ENCODE results near the gene HEBP1.

The HEBP1 gene, protein sequence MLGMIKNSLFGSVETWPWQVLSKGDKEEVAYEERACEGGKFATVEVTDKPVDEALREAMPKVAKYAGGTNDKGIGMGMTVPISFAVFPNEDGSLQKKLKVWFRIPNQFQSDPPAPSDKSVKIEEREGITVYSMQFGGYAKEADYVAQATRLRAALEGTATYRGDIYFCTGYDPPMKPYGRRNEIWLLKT

DNA sequence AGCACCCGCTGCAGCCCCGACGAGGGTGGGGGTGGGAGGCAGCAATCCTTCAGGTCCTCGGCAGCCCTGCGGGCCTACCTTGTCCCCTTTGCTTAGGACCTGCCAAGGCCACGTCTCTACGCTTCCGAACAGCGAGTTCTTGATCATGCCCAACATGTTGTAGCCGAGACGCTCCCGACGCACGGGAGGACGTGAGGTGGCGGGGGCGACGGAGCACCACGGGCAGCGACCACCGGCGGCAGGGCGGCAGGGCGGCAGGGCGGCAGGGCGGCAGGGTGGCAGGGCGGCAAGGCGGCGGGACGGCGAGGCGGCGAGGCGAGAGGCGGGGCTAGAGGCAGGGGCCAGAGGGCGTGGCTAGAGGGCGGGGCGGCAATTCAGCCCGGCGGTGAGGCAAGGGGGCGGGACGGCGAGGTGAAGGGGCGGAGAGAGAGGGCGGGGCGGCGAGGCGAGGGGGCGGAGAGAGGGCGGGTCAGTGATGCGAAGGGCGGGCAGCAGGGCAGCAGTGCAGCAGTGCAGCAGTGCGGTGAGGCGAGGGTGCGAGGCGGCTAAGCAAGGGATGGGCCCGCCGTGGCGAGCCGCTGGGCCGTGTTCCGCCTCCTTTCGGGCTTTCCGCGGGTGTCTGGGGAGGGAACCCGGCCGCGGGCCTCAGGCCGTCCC is at the start of gene HEBP1:
Gene HEBP1, minus strand, starts transcription at position 307 of the 657 bp plus-strand sequence. Its CDS starts 151 bp downstream, at position 156.
- H3K27ac ChIP-seq = peak within 1 kb of the TSS; percentile 84
- TF ChIP-seq, protein P1, sequence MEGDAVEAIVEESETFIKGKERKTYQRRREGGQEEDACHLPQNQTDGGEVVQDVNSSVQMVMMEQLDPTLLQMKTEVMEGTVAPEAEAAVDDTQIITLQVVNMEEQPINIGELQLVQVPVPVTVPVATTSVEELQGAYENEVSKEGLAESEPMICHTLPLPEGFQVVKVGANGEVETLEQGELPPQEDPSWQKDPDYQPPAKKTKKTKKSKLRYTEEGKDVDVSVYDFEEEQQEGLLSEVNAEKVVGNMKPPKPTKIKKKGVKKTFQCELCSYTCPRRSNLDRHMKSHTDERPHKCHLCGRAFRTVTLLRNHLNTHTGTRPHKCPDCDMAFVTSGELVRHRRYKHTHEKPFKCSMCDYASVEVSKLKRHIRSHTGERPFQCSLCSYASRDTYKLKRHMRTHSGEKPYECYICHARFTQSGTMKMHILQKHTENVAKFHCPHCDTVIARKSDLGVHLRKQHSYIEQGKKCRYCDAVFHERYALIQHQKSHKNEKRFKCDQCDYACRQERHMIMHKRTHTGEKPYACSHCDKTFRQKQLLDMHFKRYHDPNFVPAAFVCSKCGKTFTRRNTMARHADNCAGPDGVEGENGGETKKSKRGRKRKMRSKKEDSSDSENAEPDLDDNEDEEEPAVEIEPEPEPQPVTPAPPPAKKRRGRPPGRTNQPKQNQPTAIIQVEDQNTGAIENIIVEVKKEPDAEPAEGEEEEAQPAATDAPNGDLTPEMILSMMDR (conservative IDR thresholded peaks at IDR 0.05; ENCODE audit: low read depth) = no peak
- ChIA-PET CTCF (no interaction called here), POLR2A (ENCODE audit: low non-redundant PET) (no interaction called here)
- peak; percentile 96 for DNase-seq (ENCODE audit: low spot score)

DNA sequence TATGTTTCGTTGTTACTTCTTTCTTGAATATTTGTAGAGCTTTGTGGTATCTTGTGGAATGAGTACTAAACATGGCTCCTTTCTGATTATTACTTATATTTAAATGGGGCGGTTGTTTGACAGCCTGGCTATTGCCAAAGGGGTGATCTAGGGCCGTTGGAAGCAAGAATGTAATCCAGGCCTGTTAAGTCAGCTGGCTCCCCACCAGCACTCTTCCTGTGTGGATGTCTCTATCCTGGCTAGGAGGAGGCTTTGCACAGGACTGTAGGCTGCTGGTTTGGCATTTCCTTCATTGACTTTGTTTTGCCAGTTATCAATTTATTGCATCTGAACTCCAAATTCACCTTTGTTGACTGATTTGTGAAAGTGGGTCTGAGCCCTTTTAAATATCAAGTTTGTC is 49.8 kb upstream of the HEBP1 start:
- TF ChIP-seq, protein P1 (conservative IDR thresholded peaks at IDR 0.05; ENCODE audit: low read depth) = no peak
- CTCF ChIA-PET = no interaction called here
- POLR2A ChIA-PET (ENCODE audit: low non-redundant PET) = no interaction called here
- H3K27ac ChIP-seq = no peak overlapping the region
- no peak for DNase-seq (ENCODE audit: low spot score)

DNA sequence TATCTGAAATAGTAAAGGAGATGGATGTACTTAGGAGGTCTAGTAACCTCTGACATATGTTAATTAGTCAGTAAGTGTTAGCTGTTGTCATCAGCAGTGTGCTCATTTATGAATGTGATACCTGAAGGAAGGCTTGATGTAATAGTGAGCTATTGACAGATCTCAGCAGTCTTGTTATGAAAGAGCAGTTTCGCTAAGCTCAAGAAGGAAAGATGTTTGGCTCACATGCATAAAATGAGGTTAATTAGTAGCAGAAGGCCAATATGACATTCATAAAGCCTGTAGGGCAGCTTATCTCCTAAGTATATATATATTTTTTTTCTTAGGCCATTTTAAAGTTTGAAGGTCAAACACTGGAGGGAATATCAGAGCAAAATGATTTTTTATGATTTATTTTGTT is 46.9 kb upstream of the HEBP1 start:
- TF ChIP-seq, protein P1 (conservative IDR thresholded peaks at IDR 0.05; ENCODE audit: low read depth) = no peak
- ChIA-PET CTCF (interaction anchor here (0.7 kb wide), 1 partner anchor 840 kb away, joined by 3 read pairs; no protein-coding TSS in a partner anchor), POLR2A (ENCODE audit: low non-redundant PET) (no interaction called here)
- DNase-seq (ENCODE audit: low spot score) = no peak
- no peak overlapping the region for H3K27ac ChIP-seq

DNA sequence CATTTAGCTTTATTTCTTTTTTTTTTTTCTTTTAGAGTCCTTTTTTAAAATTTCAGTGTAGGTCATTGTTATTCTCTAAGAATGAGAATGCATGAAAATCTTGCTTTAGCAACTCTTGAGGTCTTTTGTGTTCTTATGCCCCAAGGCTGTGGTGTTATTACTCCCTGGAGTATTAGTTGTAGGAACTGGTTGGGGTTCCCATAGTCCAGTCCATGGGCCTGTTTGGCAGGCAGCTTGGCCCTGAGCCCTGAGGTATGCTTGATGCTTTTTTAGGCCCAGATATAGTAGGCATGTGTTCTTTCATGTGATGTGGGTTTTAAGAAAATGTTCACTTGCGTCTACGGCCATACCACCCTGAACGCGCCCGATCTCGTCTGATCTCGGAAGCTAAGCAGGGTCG is 45.8 kb upstream of the HEBP1 start:
- CTCF ChIA-PET = interaction anchor here (0.5 kb wide), 1 partner anchor 322 kb away, joined by 3 read pairs; no protein-coding TSS in a partner anchor

DNA sequence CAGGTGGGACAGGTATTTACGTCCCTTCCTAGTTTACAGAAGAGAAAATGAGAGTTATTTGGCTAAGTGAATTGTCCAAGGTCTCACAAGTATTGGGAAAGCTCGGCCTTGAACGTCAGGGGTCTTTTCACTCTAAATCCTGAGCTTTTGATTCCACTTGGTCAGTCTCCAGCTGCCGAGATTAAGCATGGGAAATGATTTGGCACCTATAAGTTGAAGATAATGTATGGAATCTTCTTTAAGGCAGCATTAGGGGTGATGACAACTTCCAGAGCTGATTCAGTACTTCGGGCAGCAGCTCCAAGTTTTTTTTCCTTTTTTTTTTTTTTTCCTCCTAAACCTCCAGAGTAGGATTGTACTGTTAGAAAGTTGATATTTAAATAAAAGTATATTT is 44.8 kb upstream of the HEBP1 start:
- peak; percentile 19 for DNase-seq (ENCODE audit: low spot score)
- no peak overlapping the region; the same call in 1 of the 2 replicates for H3K27ac ChIP-seq
- CTCF ChIA-PET = interaction anchor here (0.9 kb wide), 1 partner anchor 14 kb away, joined by 4 read pairs; no protein-coding TSS in a partner anchor
- TF ChIP-seq, protein P1 (conservative IDR thresholded peaks at IDR 0.05; ENCODE audit: low read depth) = no peak
- POLR2A ChIA-PET (ENCODE audit: low non-redundant PET) = no interaction called here

More for the DNA sequence above, 45.8 kb upstream of the HEBP1 start:
- TF ChIP-seq, protein P1 (conservative IDR thresholded peaks at IDR 0.05; ENCODE audit: low read depth) = no peak
- H3K27ac ChIP-seq = no peak overlapping the region
- DNase-seq (ENCODE audit: low spot score) = no peak
- POLR2A ChIA-PET (ENCODE audit: low non-redundant PET) = no interaction called here

DNA sequence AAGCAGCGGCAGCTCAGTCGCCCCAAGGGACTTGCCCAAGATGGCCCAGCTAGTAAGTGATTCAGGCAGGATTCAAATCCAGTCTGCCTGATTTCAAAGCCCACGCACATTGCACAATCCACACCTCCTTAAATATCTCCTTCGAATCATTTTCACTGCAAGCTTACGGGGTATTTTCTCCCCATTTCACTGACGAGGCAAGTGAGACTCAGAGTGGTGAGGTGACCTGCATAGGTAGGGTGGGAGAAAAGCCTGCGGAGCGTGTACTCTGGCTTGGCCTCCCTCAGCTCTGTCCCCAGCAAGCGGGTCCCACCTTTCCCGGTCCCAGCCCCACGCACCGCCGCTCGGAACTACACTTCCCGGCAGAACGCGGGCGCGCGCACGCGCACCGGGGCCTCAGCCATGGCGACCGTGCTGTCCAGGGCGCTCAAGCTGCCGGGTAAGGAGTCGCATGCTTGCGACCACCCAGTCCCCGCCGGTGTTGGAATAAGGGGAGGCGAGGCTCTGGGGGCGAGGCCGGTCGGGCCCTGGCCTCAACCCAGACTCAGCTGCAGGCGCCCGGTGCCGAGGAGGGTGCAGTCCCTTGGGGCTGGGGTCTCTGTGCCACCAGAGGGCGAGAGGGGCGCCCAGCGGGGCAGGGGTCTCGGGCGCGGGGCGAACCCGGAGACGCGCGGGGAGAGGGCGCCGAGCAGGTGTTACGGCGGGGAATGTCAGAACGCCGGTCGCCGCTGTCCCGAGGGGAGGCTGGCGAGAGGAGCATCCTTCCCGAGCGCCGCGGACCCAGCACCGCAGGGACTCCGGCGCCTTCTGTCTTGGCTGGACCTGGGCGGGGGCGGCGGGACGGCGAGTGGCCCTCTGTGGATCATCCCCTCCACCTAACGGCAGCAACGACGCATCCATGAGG is 44.2 kb upstream of the HEBP1 start, which contains the start of gene FAM234B:
Gene FAM234B, plus strand, starts transcription at position 380 of the 904 bp plus-strand sequence. Its CDS starts 23 bp downstream, at position 403.
- H3K27ac ChIP-seq = peak within 1 kb of the TSS; percentile 35; the same call in 1 of the 2 replicates
- POLR2A ChIA-PET (ENCODE audit: low non-redundant PET) = no interaction called here
- CTCF ChIA-PET = interaction anchor here (0.6 to 0.9 kb wide), 2 partner anchors 14 to 149 kb away, joined by 4 read pairs; no protein-coding TSS in a partner anchor
- DNase-seq (ENCODE audit: low spot score) = peak; percentile 78
- TF ChIP-seq, protein P1 (conservative IDR thresholded peaks at IDR 0.05; ENCODE audit: low read depth) = no peak

Data from RWPE1 (cell line).